ENCODE measurements around the gene RHOT2.

DNA sequence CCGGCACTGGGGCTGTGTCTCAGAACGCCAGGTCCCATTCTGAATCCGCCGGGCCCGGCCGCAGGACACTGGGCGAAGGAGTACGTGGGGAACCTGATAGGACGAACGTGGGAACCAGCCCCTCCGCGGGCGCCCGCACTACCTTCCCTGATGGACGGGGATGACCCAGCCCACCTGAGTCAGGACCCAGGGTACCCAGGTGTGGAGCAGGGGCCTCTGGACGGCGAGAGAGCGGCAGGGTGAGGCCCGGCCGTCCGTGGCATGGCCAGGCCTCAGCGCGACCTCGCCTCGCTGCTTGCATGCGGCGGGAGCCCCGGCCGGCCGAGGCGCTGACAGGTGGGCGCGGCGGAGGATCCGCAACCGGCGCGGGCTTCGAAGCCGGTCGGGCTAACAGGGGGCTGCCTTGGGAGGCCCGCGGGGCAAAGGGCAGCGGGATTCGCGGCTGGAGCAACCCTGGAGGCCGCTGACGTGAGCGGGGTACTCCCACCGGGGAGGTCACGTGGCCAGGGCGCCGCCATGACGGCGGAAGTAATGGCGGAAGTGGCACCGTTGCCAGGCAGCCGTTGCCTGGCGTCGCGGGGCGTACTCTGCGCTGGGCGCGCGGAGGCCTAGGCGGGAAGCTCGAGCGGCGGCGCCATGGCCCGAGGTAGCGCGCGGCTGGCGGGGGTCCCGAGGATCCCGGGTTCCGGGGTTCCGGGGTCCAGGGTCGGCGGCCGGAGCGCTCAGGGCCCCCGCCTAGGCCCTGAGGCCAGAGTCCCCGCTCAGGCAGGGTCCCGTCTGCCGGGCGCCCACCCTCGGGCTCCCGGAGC lies 18.9 kb upstream of the RHOT2 start, which contains the start of gene WDR90:
- no peak for TF ChIP-seq ZNF12 (CRISPR knock-in tag; IDR thresholded peaks at IDR 0.05)
- no peak for TF ChIP-seq THRAP3 (IDR thresholded peaks at IDR 0.05; ENCODE audit: borderline replicate concordance)
- TF ChIP-seq NCOA2 (IDR thresholded peaks at IDR 0.05; ENCODE audit: partially characterized antibody in 2 of 2) = no peak
- no peak for TF ChIP-seq CHD2 (IDR thresholded peaks at IDR 0.05; ENCODE audit: low read depth, low read length)
- TF ChIP-seq MEF2D (tag; conservative IDR thresholded peaks at IDR 0.05; ENCODE audit: low read depth) = no peak

Data from K562 (cell line).